ENCODE measurements around the gene BRWD1. TPM values are rescaled to one million over a fixed set of nuclear protein-coding genes. Genes with fewer than 3 reads are reported as not detected.

BRWD1 gene
- total RNA-seq, 4 donors from 2014 or later: 55.6 to 183 (median 65.4) TPM

- TF ChIP-seq, protein P1, sequence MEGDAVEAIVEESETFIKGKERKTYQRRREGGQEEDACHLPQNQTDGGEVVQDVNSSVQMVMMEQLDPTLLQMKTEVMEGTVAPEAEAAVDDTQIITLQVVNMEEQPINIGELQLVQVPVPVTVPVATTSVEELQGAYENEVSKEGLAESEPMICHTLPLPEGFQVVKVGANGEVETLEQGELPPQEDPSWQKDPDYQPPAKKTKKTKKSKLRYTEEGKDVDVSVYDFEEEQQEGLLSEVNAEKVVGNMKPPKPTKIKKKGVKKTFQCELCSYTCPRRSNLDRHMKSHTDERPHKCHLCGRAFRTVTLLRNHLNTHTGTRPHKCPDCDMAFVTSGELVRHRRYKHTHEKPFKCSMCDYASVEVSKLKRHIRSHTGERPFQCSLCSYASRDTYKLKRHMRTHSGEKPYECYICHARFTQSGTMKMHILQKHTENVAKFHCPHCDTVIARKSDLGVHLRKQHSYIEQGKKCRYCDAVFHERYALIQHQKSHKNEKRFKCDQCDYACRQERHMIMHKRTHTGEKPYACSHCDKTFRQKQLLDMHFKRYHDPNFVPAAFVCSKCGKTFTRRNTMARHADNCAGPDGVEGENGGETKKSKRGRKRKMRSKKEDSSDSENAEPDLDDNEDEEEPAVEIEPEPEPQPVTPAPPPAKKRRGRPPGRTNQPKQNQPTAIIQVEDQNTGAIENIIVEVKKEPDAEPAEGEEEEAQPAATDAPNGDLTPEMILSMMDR (IDR thresholded peaks at IDR 0.05): no peak
- no peak for TF ChIP-seq POLR2A (IDR thresholded peaks at IDR 0.05)
- Histone ChIP-seq H3K36me3 (no peaks in the 10 kb centered on the region), H3K27ac (no peak overlapping the region), H3K27me3 (no peaks in the 10 kb centered on the region), H3K9me3 (no peaks in the 10 kb centered on the region), H3K4me3 (no peak overlapping the region), H3K4me1 (no peaks in the 10 kb centered on the region)
- intact Hi-C loops (cut with DNase I; ENCODE audit: low total_unique reads): no loop called here
- DNase-seq: no peak
Measured at GRCh38 chr21:39193380-39193779, 120.1 kb downstream of the BRWD1 start.

DNA sequence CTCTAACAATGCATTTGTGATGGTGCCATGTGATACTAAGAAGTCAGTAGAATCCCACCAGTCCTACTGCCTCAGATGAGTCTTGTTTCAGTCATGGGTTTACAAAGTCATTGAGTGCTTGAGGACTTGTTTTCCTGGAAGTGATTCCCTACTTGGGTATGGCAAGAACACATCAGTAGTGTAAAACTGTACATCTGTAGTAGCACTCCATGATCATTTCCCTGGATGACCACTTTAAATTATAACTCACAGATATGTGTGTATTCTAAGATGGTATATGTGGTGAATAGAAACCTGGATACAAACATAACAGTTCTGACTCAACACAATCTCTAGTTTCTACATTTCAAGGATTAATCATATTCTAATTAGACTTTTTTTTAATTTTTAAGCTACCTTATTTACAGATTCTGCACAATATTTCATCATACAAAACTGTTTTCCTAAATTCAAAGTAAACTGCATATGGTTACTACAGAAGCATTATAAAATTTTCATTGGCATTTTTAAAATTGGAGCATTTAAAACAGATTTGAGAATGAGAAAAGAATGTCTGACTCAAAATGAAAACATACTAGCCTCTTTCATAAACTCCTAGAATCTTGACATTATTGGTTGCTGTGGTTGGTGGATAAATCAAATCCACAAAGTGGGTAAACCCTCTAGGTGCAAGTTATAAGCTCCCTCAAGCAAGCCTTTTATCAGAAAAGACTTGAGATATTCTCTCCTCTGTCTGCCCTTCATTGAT lies 123.4 kb downstream of the BRWD1 start:
- Histone ChIP-seq H3K36me3 (no peaks in the 10 kb centered on the region), H3K4me1 (no peaks in the 10 kb centered on the region), H3K27ac (no peak overlapping the region), H3K4me3 (no peak overlapping the region), H3K27me3 (no peaks in the 10 kb centered on the region), H3K9me3 (no peaks in the 10 kb centered on the region)
- intact Hi-C loops (cut with DNase I; ENCODE audit: low total_unique reads): loop anchor here (10.0 kb wide), 1 partner anchor 195 kb away; a partner anchor contains a TSS
- DNase-seq: no peak
- TF ChIP-seq, protein P1 (IDR thresholded peaks at IDR 0.05): no peak
- TF ChIP-seq POLR2A (IDR thresholded peaks at IDR 0.05): no peak

- H3K4me3 ChIP-seq: no peak overlapping the region
- intact Hi-C loops (cut with DNase I; ENCODE audit: low total_unique reads): loop anchor here (10.0 kb wide), 1 partner anchor 196 kb away; a partner anchor contains a TSS
- H3K27me3 ChIP-seq: no peaks in the 10 kb centered on the region
- no peaks in the 10 kb centered on the region for H3K36me3 ChIP-seq
- H3K4me1 ChIP-seq: no peaks in the 10 kb centered on the region
- DNase-seq: no peak
- no peaks in the 10 kb centered on the region for H3K9me3 ChIP-seq
- TF ChIP-seq, protein P1 (IDR thresholded peaks at IDR 0.05): no peak
- TF ChIP-seq POLR2A (IDR thresholded peaks at IDR 0.05): no peak
- H3K27ac ChIP-seq: no peak overlapping the region
Measured at GRCh38 chr21:39188521-39189139, 124.8 kb downstream of the BRWD1 start.

DNA sequence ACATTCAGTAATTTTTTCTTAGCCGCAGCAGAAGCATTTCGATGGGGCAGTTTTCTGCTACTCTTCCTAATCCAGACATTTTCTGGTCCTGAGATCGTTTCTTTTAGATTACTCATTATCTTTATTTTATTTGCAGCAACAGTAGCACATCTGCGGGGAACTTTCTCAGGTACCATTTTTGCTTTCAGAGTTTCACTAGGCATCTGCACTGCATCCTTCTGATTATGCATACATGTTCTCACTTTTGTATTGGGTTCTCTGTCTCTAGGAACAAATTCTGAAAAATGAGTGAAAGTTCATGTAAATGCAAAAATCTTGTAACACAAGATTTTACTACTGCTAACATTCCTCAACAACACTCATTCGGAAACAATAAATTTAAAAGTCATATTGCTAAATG lies 126.3 kb downstream of the BRWD1 start:
- no peak for DNase-seq
- no peaks in the 10 kb centered on the region for H3K4me1 ChIP-seq
- TF ChIP-seq, protein P1 (IDR thresholded peaks at IDR 0.05): no peak
- TF ChIP-seq POLR2A (IDR thresholded peaks at IDR 0.05): no peak
- no peak overlapping the region for H3K27ac ChIP-seq
- H3K9me3 ChIP-seq: no peaks in the 10 kb centered on the region
- no peak overlapping the region for H3K4me3 ChIP-seq
- H3K27me3 ChIP-seq: no peaks in the 10 kb centered on the region
- H3K36me3 ChIP-seq: no peaks in the 10 kb centered on the region
- intact Hi-C loops (cut with DNase I; ENCODE audit: low total_unique reads): loop anchor here (10.0 kb wide), 1 partner anchor 198 kb away; a partner anchor contains a TSS

DNA sequence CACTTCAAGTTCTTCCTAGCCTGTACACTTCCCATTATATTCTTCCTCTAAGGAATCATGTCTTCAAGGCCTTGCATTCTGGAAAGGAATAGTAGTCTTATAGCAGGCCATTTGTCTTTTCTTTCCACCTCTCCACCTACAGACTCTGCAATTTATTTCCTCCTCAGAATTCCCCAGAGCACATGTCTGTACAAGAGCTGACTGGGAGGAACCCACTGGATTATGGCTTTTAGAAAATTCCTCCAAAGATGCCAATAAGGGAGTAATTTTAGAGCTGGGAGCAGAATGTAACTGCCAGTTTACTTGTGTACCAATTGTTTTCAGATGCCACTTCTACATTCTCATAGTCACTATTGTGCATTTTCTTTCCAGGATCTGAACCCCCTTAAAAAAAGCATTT lies 126.8 kb downstream of the BRWD1 start:
- H3K4me1 ChIP-seq: no peaks in the 10 kb centered on the region
- no peak for TF ChIP-seq POLR2A (IDR thresholded peaks at IDR 0.05)
- TF ChIP-seq, protein P1 (IDR thresholded peaks at IDR 0.05): no peak
- H3K36me3 ChIP-seq: no peaks in the 10 kb centered on the region
- H3K27ac ChIP-seq: no peak overlapping the region
- no peak for DNase-seq
- H3K27me3 ChIP-seq: no peaks in the 10 kb centered on the region
- no peak overlapping the region for H3K4me3 ChIP-seq
- no peaks in the 10 kb centered on the region for H3K9me3 ChIP-seq
- intact Hi-C loops (cut with DNase I; ENCODE audit: low total_unique reads): loop anchor here (10.0 kb wide), 1 partner anchor 198 kb away; a partner anchor contains a TSS

All from uterus (tissue), 4 donors.